ENCODE data around the gene GJC3. TPM values are rescaled to one million over a fixed set of nuclear protein-coding genes. Genes with fewer than 3 reads are reported as not detected.
"Not testable (repeated sequence)": the region's sequence is repeated elsewhere in the genome, so short reads cannot be mapped to it uniquely, and the experiment has no call there.

The GJC3 gene
- total RNA-seq, 1 donor from 2014 or later, result 0.54 TPM

- H3K36me3 Mint-ChIP-seq, result no peaks in the 10 kb centered on the region
- TF ChIP-seq, protein P1, sequence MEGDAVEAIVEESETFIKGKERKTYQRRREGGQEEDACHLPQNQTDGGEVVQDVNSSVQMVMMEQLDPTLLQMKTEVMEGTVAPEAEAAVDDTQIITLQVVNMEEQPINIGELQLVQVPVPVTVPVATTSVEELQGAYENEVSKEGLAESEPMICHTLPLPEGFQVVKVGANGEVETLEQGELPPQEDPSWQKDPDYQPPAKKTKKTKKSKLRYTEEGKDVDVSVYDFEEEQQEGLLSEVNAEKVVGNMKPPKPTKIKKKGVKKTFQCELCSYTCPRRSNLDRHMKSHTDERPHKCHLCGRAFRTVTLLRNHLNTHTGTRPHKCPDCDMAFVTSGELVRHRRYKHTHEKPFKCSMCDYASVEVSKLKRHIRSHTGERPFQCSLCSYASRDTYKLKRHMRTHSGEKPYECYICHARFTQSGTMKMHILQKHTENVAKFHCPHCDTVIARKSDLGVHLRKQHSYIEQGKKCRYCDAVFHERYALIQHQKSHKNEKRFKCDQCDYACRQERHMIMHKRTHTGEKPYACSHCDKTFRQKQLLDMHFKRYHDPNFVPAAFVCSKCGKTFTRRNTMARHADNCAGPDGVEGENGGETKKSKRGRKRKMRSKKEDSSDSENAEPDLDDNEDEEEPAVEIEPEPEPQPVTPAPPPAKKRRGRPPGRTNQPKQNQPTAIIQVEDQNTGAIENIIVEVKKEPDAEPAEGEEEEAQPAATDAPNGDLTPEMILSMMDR (IDR thresholded peaks at IDR 0.05; ENCODE audit: unreplicated experiment), result no peak
- no peak for DNase-seq (ENCODE audit: low spot score in 2 of 2, unreplicated experiment in 2 of 2)
- peaks cover 60% of the 10 kb centered on the region for H3K27me3 Mint-ChIP-seq (ENCODE audit: low read depth)
- no peaks in the 10 kb centered on the region for H3K4me1 Mint-ChIP-seq
- peaks cover 5% of the 10 kb centered on the region for H3K9me3 Mint-ChIP-seq
- H3K4me3 Mint-ChIP-seq, result no peak overlapping the region
- H3K27ac Mint-ChIP-seq, result no peak overlapping the region
Observed at GRCh38 chr7:99969298-99969697, 39.9 kb upstream of the GJC3 start.

GRCh38 chr7:99958564-99959227 lies 29.3 kb upstream of the GJC3 start:
- Mint-ChIP-seq H3K4me3 (no peak overlapping the region), H3K4me1 (no peaks in the 10 kb centered on the region), H3K27me3 (ENCODE audit: low read depth) (peaks cover 84% of the 10 kb centered on the region), H3K36me3 (no peaks in the 10 kb centered on the region), H3K9me3 (no peaks in the 10 kb centered on the region), H3K27ac (no peak overlapping the region)
- TF ChIP-seq, protein P1 (IDR thresholded peaks at IDR 0.05; ENCODE audit: unreplicated experiment), result no peak
- DNase-seq (ENCODE audit: low spot score in 2 of 2, unreplicated experiment in 2 of 2), result no peak

DNA sequence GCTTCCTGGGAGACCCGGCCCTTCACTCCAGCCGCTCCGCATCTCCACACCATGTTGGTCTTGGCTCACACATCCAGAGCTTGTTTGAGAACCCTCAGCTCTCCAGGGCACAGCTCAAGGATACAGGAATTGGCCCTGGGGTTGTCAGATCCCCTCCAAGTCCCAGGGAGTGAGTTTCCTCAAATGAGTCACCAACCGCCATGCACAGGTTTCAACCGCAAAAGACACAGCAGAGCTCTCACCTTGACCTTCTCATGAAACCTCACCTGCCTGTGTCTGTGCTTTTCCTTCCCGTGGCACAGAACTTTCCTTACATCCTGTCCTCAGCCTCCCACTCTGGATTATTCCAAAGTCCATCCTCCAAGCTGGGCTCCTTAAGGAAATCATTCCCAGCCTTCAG lies 25.8 kb upstream of the GJC3 start:
- Mint-ChIP-seq H3K4me3 (no peak overlapping the region), H3K27ac (no peak overlapping the region), H3K4me1 (no peaks in the 10 kb centered on the region), H3K36me3 (no peaks in the 10 kb centered on the region), H3K9me3 (no peaks in the 10 kb centered on the region), H3K27me3 (ENCODE audit: low read depth) (peaks cover 58% of the 10 kb centered on the region)
- no peak for DNase-seq (ENCODE audit: low spot score in 2 of 2, unreplicated experiment in 2 of 2)
- TF ChIP-seq, protein P1 (IDR thresholded peaks at IDR 0.05; ENCODE audit: unreplicated experiment), result no peak

DNA sequence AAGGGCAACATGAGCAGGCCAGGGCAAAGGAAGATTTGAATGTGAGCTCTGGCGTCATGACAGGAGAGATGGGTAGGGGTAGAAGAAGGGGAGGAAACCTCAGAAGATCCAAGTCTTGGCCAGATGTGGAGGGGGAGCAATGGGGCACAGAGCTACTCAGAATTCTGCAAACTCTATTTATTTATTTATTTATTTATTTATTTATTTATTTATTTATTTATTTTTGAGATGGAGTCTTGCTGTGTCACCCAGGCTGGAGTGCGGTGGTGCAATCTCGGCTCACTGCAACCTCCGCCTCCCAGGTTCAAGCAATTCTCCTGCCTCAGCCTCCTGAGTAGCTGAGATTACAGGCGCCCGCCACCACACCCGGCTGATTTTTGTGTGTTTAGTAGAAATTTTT lies 25.2 kb upstream of the GJC3 start:
- not testable (repeated sequence) for H3K9me3 Mint-ChIP-seq; H3K4me3 Mint-ChIP-seq; H3K36me3 Mint-ChIP-seq; DNase-seq (ENCODE audit: low spot score in 2 of 2, unreplicated experiment in 2 of 2); H3K27ac Mint-ChIP-seq; H3K4me1 Mint-ChIP-seq
- H3K27me3 Mint-ChIP-seq (ENCODE audit: low read depth), result peaks cover 52% of the 10 kb centered on the region

DNA sequence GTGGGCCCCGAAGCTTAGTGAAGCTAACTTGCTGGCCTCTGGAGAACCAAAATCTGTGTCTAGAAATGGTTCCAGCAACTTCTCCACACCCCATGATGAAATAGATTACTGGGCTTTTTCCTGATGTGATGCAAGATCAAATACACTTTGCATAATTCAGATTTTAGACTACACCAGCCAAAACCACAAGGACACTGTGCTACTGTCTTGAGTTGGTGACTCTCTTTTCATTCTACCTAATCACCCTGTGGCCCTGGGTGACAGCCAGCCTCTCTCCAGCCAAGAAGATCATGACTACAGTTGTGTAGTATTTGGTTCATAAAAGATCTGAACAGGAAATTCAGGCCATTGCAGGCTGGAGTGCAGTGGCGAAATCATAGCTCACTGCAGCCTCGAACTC lies 24.2 kb upstream of the GJC3 start:
- Mint-ChIP-seq H3K36me3 (no peaks in the 10 kb centered on the region), H3K4me3 (no peak overlapping the region), H3K27me3 (ENCODE audit: low read depth) (peaks cover 42% of the 10 kb centered on the region), H3K9me3 (peaks cover 7% of the 10 kb centered on the region), H3K4me1 (no peaks in the 10 kb centered on the region), H3K27ac (no peak overlapping the region)
- DNase-seq (ENCODE audit: low spot score in 2 of 2, unreplicated experiment in 2 of 2), result no peak
- TF ChIP-seq, protein P1 (IDR thresholded peaks at IDR 0.05; ENCODE audit: unreplicated experiment), result no peak

DNA sequence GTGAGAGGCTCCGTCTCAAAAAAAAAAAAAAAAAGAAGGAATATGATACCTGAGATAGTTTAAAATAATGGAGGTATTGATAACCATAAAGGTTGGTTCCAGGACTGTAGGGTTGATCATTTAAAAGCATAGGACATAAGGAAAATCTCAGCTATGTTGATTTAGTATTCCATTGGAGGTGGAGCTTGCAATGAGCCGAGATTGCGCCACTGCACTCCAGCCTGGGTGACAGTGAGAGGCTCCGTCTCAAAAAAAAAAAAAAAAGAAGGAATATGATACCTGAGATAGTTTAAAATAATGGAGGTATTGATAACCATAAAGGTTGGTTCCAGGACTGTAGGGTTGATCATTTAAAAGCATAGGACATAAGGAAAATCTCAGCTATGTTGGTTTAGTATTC lies 23.2 kb upstream of the GJC3 start:
- H3K36me3 Mint-ChIP-seq; H3K4me1 Mint-ChIP-seq; H3K4me3 Mint-ChIP-seq; H3K9me3 Mint-ChIP-seq; H3K27ac Mint-ChIP-seq; DNase-seq (ENCODE audit: low spot score in 2 of 2, unreplicated experiment in 2 of 2): not testable (repeated sequence)
- H3K27me3 Mint-ChIP-seq (ENCODE audit: low read depth), result peaks cover 34% of the 10 kb centered on the region

DNA sequence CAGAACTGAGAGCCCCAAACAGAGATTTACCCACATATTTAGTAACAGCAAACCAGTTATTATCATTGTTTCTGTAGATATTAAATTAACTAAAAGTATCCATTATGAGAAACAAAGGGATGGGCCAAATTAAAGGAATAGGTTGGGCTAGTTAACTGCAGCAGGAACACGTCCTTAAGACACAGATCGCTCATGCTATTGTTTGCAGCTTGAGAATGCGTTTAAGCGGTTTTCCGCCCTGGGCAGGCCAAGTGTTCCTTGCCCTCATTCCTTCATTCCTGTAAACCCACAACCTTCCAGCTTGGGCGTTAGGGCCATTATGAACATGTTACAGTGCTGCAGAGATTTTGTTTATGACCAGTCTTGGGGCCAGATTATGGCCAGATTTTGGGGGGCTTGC lies 21.4 kb upstream of the GJC3 start:
- H3K9me3 Mint-ChIP-seq; H3K36me3 Mint-ChIP-seq; H3K4me1 Mint-ChIP-seq; H3K27ac Mint-ChIP-seq; H3K4me3 Mint-ChIP-seq; DNase-seq (ENCODE audit: low spot score in 2 of 2, unreplicated experiment in 2 of 2): not testable (repeated sequence)
- peaks cover 26% of the 10 kb centered on the region for H3K27me3 Mint-ChIP-seq (ENCODE audit: low read depth)
